HepG2 (cell line): ENCODE measurements around the gene ACTN4. TPM values are rescaled to one million over a fixed set of nuclear protein-coding genes. Genes with fewer than 3 reads are reported as not detected.

Experiments
- ATAC-seq: fragments of 200-7000 bp; cut with Tn5 transposase; 3 replicates; pipeline ENCODE4 v1.9.1; 2020; ENCODE audit warnings: mild to moderate bottlenecking, moderate library complexity
- BruUV-seq: library from RNA; stranded (reverse); fragments of 400-500 nt; replicated peaks from 2 replicates; lab custom pipeline; 2021; lab: Mats Ljungman, UMichigan
- CTCF ChIA-PET: fragments of 300-600 bp; formaldehyde crosslinking; extraction: SDS; loops from one replicate; lab custom pipeline; 2021; ENCODE audit warnings: low total read pairs, inconsistent platforms, low intra/inter-chr PET ratio; lab: Yijun Ruan, JAX
- POLR2A ChIA-PET: fragments of 350-600 bp; sonication (Branson Sonifier 250); formaldehyde crosslinking; loops from one replicate; lab custom pipeline; 2020; ENCODE audit warnings: antibody characterized with exemption, inconsistent platforms; lab: Yijun Ruan, JAX
- DNase-seq: peaks from one replicate; pipeline ENCODE4 v3.0.0-alpha.2; 2015; ENCODE audit warnings: low spot score
- FAIRE-seq: peaks from 3 replicates; lab custom pipeline; 2011; peaks lifted over from hg19 to GRCh38; lab: Jason Lieb, UNC
- H2AFZ ChIP-seq: one replicate; pipeline ENCODE4 v1.6.1; 2011; ENCODE audit warnings: low read length, inconsistent platforms
- H3K27ac ChIP-seq: fragments of 300-600 bp; 3 replicates; pipeline ENCODE4 v1.8.0; 2011; ENCODE audit warnings: mixed run types, mild to moderate bottlenecking, mixed read lengths, low read length, inconsistent platforms; ENCODE audit not compliant: insufficient read depth; ENCODE audit errors: extremely low read length
- H3K27me3 ChIP-seq, 2 experiments: fragments of 200-600 bp in 1 of 2; 2 replicates in 1 of 2; 3 replicates in 1 of 2; pipeline versions ENCODE4 v1.6.0 to v1.8.0; 2011; ENCODE audit warnings: low read length in 2 of 2, mild to moderate bottlenecking in 2 of 2, moderate library complexity in 2 of 2, inconsistent platforms in 1 of 2; ENCODE audit not compliant: insufficient read depth in 2 of 2, control insufficient read depth in 1 of 2
- H3K36me3 ChIP-seq, 2 experiments: fragments of 200-600 bp in 1 of 2; replicated peaks in 1 of 2; 2 replicates in 1 of 2; 3 replicates in 1 of 2; pipeline versions ENCODE4 v1.5.1 to v1.8.0; 2011; ENCODE audit warnings: low read length in 2 of 2, inconsistent platforms in 1 of 2; ENCODE audit not compliant: insufficient read depth in 2 of 2, control insufficient read depth in 1 of 2
- H3K4me1 ChIP-seq: 2 replicates; pipeline ENCODE4 v1.5.1; 2012; ENCODE audit warnings: low read length, inconsistent platforms; ENCODE audit not compliant: insufficient read depth
- H3K4me2 ChIP-seq: 2 replicates; pipeline ENCODE4 v1.6.0; 2011; ENCODE audit warnings: low read depth, low read length, inconsistent platforms
- H3K4me3 ChIP-seq, 3 experiments: fragments of 200-600 bp in 1 of 3; sonication (generic), shearing (Covaris generic) in 1 of 3; replicated peaks in 1 of 3; 2 replicates each; pipeline ENCODE4 v1.5.1; 2011 to 2016; ENCODE audit warnings: low read length in 3 of 3, inconsistent platforms in 2 of 3, low read depth in 2 of 3, mild to moderate bottlenecking in 2 of 3, control low read depth in 1 of 3, mixed read lengths in 1 of 3; ENCODE audit not compliant: insufficient read depth in 1 of 3
- H3K79me2 ChIP-seq: one replicate; pipeline ENCODE4 v1.6.1; 2011; ENCODE audit warnings: low read length, inconsistent platforms; ENCODE audit not compliant: insufficient read depth
- H3K9ac ChIP-seq: 2 replicates; pipeline ENCODE4 v1.6.0; 2011; ENCODE audit warnings: mild to moderate bottlenecking, low read depth, low read length, inconsistent platforms; ENCODE audit not compliant: insufficient read depth
- H3K9me3 ChIP-seq: 2 replicates; pipeline ENCODE4 v1.5.1; 2012; ENCODE audit warnings: mild to moderate bottlenecking, low read length
- H4K20me1 ChIP-seq: 2 replicates; pipeline ENCODE4 v1.6.0; 2011; ENCODE audit warnings: inconsistent platforms, mild to moderate bottlenecking, low read length, moderate library complexity; ENCODE audit not compliant: insufficient read depth
- AGO2 ChIP-seq: fragments of 200-400 bp; formaldehyde crosslinking; optimal IDR thresholded peaks from 2 replicates; pipeline ENCODE3; 2017; ENCODE audit warnings: mild to moderate bottlenecking, low read depth, low read length, moderate library complexity
- HNRNPK ChIP-seq: fragments of 200-400 bp; formaldehyde crosslinking; IDR thresholded peaks from 2 replicates; pipeline ENCODE4 v1.6.1; 2018; ENCODE audit warnings: low read length, low read depth, moderate library complexity, mild to moderate bottlenecking; ENCODE audit not compliant: poor library complexity, severe bottlenecking
- KLF16 ChIP-seq, 2 experiments: sonication (generic) in 1 of 2; formaldehyde crosslinking in 1 of 2; IDR thresholded peaks; 2 replicates each; pipeline versions ENCODE4 v1.6.1 to v1.8.0; 2016 to 2023; ENCODE audit warnings: missing genetic modification reagents in 2 of 2, missing compliant biosample characterization in 1 of 2
- NFRKB ChIP-seq: fragments of 450-650 bp; IDR thresholded peaks from 2 replicates; pipeline ENCODE4 v1.6.1; 2017
- PCBP1 ChIP-seq: fragments of 200-400 bp; formaldehyde crosslinking; IDR thresholded peaks from 2 replicates; pipeline ENCODE4 v1.6.1; 2017; ENCODE audit warnings: mild to moderate bottlenecking, low read depth, low read length, borderline replicate concordance
- RBM22 ChIP-seq: fragments of 200-400 bp; formaldehyde crosslinking; optimal IDR thresholded peaks from 2 replicates; pipeline ENCODE3; 2017; ENCODE audit warnings: mild to moderate bottlenecking, low read length, moderate library complexity
- RXRB ChIP-seq: IDR thresholded peaks from 2 replicates; pipeline ENCODE4 v1.6.1; 2016; ENCODE audit warnings: borderline replicate concordance, missing genetic modification reagents, missing compliant biosample characterization
- TEAD2 ChIP-seq: sonication (generic); formaldehyde crosslinking; IDR thresholded peaks from 2 replicates; pipeline ENCODE4 v1.9.0; 2021; ENCODE audit warnings: missing genetic modification reagents
- ZBTB43 ChIP-seq: sonication (generic); formaldehyde crosslinking; conservative IDR thresholded peaks from 2 replicates; pipeline ENCODE4 v1.4.0; 2020; ENCODE audit warnings: missing genetic modification reagents
- ZNF263 ChIP-seq: sonication (generic); formaldehyde crosslinking; IDR thresholded peaks from 2 replicates; pipeline ENCODE4 v1.4.0; 2020; ENCODE audit warnings: missing genetic modification reagents
- ZNF768 ChIP-seq: sonication (generic); formaldehyde crosslinking; IDR thresholded peaks from 2 replicates; pipeline ENCODE4 v1.4.0; 2020; ENCODE audit warnings: missing genetic modification reagents
- WGBS: methylation state at CpG from one replicate; pipeline ENCODE4 v1.1.6; 2017; ENCODE audit warnings: low lambda C conversion rate; 5-methylcytosine and 5-hydroxymethylcytosine counted together
- in situ Hi-C: cut with HindIII; loops from 2 replicates; pipeline ENCODE4 v1.10.0; 2017; ENCODE audit warnings: low pct_unique_long_range_greater_than_20kb; ENCODE audit not compliant: extremely low pct_ligation_motif_present
- intact Hi-C: fragments of 100-400 bp; cut with micrococcal nuclease; formaldehyde crosslinking; loops from one replicate; pipeline ENCODE4 v1.10.0; 2022; ENCODE audit not compliant: unreplicated experiment
- polyA plus RNA-seq, 8 experiments: library from polyadenylated mRNA; depleted of rRNA in 3 of 8; stranded (reverse) in 7 of 8; unstranded in 1 of 8; fragments of >200 nt; fragmentation: Illumina TruSeq in 4 of 8; extraction: Trizol in 4 of 8; gene quantifications; 2 replicates each; pipeline versions ENCODE4 v1.2.1 to v1.2.3, GENCODE V29; 2011 to 2016; ENCODE audit warnings: low read depth in 4 of 8, missing spikeins in 1 of 8, mixed read lengths in 1 of 8; ENCODE audit not compliant: insufficient read depth in 1 of 8
- total RNA-seq, 5 experiments: library from RNA; depleted of rRNA; stranded (reverse); fragments of >200 nt; fragmentation: Illumina TruSeq; extraction: Trizol; gene quantifications; 2 replicates each; pipeline ENCODE4 v1.2.3, GENCODE V29; 2016; ENCODE audit warnings: low read depth in 1 of 5
- TF ChIP-seq, protein P1 (sequence below): sonication (generic); formaldehyde crosslinking; IDR thresholded peaks from 2 replicates; pipeline ENCODE4 v1.5.0; 2020; ENCODE audit warnings: missing genetic modification reagents, mild to moderate bottlenecking, borderline replicate concordance

ACTN4 gene
- total and polyA plus RNA-seq, 2 of the 13 experiments (the other 11 are each of a cell fraction or from before 2014, with no cell fraction given), result 171 to 192 TPM

DNA sequence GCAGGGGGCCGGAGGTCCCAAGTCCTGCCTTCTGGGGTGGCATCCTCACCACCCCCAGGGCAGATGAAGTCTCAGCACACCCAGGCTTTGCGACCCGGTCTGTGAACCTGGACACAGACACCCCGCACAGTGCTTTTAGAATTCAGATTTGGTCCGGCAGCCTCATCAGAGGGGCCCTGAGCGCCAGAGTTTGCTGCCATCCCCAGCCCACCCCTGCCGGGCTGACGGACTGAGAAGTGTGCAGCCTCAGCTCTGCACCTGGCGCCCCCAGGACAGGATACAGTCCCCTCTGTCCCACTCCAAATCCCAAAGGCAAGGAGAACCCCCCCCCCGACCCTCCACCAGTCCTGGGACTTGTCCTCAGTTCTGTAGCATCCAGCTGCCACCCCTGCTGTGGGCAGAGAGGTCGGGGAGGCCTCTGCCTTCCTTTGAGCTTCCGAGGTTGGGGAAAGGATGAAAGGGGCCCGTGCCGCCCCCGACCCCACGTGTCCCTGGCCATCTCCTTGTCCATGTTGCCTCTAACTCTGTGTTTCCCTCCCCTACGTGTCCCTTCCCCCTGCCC, 79.9 kb downstream of the ACTN4 start:
- no peak for DNase-seq
- Histone ChIP-seq H3K79me2 (no peaks in the 10 kb centered on the region), H2AFZ (no peak overlapping the region), H3K4me1 (peaks cover 11% of the 10 kb centered on the region), H3K4me3 (no peak overlapping the region), H3K27ac (no peak overlapping the region), H3K9ac (no peak overlapping the region), H3K27me3 (no peaks in the 10 kb centered on the region), H3K4me2 (no peak overlapping the region), H3K36me3 (peaks cover 26 to 69% of the 10 kb centered on the region in 2 experiments), H4K20me1 (no peaks in the 10 kb centered on the region), H3K9me3 (no peaks in the 10 kb centered on the region)
- no peak for TF ChIP-seq KLF16 (CRISPR knock-in tag; IDR thresholded peaks at IDR 0.05)
- peak; percentile 50 for TF ChIP-seq AGO2
- no peak for TF ChIP-seq NFRKB
- 0 out of 2 replicates have a peak, but pooled peaks have one; percentile 14 for TF ChIP-seq PCBP1
- 98% methylated on average over 13 of the region's 17 CpGs for whole genome bisulfite sequencing
- POLR2A ChIA-PET, result no interaction called here
- CTCF ChIA-PET, result no interaction called here
- BruUV-seq, result no TSS peak
- in situ Hi-C loops (loop anchor here (25.0 kb wide), 1 partner anchor 185 kb away; the partner anchor contains the start of gene CCER2), intact Hi-C loops (no loop called here)
- ATAC-seq, result no peak
- no peak for FAIRE-seq

DNA sequence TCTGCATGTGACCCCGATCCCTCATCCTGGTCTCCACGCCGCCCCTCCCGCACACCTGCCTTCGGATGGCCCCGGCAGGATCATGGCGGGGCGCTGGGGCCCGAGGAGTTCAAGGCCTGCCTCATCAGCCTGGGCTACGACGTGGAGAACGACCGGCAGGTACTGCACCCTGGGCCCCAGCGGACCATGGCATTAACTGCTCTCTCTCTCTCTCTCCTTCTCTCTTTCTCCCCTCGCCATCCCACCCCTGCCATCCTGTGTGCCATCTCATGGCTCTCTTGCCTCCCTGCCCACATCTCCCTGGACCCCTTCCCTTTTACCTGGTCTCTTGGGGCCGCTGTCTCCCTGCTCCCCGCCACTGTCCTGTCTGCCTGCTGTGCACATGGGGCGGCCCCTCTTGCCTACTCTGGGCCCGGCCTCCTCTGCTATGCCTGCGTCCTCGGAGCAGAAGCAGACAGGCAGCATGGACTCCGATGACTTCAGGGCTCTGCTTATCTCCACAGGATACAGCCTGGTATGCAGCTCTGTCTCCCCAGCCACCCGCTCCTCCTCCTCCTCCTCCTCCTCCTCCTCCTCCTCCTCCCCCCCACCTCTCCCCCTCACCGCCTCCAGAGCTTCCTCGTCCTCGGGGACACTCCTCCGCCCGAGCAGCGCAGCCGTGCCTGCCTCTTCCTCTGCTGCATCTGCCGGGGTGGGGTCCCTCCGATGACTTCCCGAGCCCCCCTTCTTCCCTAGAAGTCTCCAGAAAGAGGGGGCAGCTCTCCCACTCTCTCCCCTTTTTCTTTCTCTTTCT, 80.6 kb downstream of the ACTN4 start:
- no peak overlapping the region for H3K4me2 ChIP-seq
- H3K27ac ChIP-seq, result no peak overlapping the region
- POLR2A ChIA-PET, result no interaction called here
- ATAC-seq, result no peak
- H3K27me3 ChIP-seq, result no peaks in the 10 kb centered on the region
- peaks cover 26 to 62% of the 10 kb centered on the region in 2 experiments for H3K36me3 ChIP-seq
- H4K20me1 ChIP-seq, result no peaks in the 10 kb centered on the region
- no peak for DNase-seq
- H3K4me1 ChIP-seq, result peaks cover 4% of the 10 kb centered on the region
- H3K9ac ChIP-seq, result no peak overlapping the region
- no peak overlapping the region for H3K4me3 ChIP-seq
- TF ChIP-seq ZNF768 (CRISPR knock-in tag), result peak; percentile 94
- peak; percentile 39 for TF ChIP-seq HNRNPK
- 0 out of 2 replicates have a peak, but pooled peaks have one; percentile 11 for TF ChIP-seq PCBP1
- TF ChIP-seq RBM22, result peak; percentile 67
- TF ChIP-seq, protein P1, sequence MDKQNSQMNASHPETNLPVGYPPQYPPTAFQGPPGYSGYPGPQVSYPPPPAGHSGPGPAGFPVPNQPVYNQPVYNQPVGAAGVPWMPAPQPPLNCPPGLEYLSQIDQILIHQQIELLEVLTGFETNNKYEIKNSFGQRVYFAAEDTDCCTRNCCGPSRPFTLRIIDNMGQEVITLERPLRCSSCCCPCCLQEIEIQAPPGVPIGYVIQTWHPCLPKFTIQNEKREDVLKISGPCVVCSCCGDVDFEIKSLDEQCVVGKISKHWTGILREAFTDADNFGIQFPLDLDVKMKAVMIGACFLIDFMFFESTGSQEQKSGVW, result no peak
- no peak for TF ChIP-seq RXRB (CRISPR knock-in tag)
- TF ChIP-seq TEAD2 (CRISPR knock-in tag), result no peak
- peak; percentile 19 for TF ChIP-seq AGO2
- TF ChIP-seq ZBTB43, result no peak
- peak; percentile 74 for TF ChIP-seq ZNF263 (CRISPR knock-in tag)
- TF ChIP-seq, all 625 proteins: peak for 6
- Histone ChIP-seq H2AFZ (no peak overlapping the region), H3K79me2 (no peaks in the 10 kb centered on the region), H3K9me3 (no peaks in the 10 kb centered on the region)
- in situ Hi-C loops, result loop anchor here (25.0 kb wide), 1 partner anchor 184 kb away; the partner anchor contains the start of gene CCER2
- no TSS peak for BruUV-seq
- 98% methylated on average over 33 of the region's 33 CpGs for WGBS
- intact Hi-C loops, result no loop called here
- no peak for FAIRE-seq
- CTCF ChIA-PET, result no interaction called here
